ENCODE measurements around the gene ADI1.

The ADI1 gene

GRCh38 chr2:3472296-3472695, 47.0 kb downstream of the ADI1 start:
- H2AFZ ChIP-seq (ENCODE audit: low read length) = no peak overlapping the region

GRCh38 chr2:3470856-3471737, 48.2 kb downstream of the ADI1 start:
- no peaks in the 10 kb centered on the region for H4K20me1 ChIP-seq (ENCODE audit: insufficient read depth, low read length)
- H3K9ac ChIP-seq (ENCODE audit: low read length) = no peak overlapping the region
- no peaks in the 10 kb centered on the region for H3K27me3 ChIP-seq (replicated peaks; ENCODE audit: insufficient read depth, low read length)
- no peak overlapping the region for H3K27ac ChIP-seq (ENCODE audit: low read length)
- no peak overlapping the region for H3K4me3 ChIP-seq (ENCODE audit: low read length)
- H3K4me1 ChIP-seq (ENCODE audit: low read length) = no peaks in the 10 kb centered on the region
- DNase-seq = no peak
- H3K4me2 ChIP-seq (ENCODE audit: low read depth, low read length) = no peak overlapping the region
- H3K9me2 ChIP-seq (replicated peaks; ENCODE audit: insufficient read depth, low read length) = no peaks in the 10 kb centered on the region
- H3K36me3 ChIP-seq (replicated peaks; ENCODE audit: insufficient read depth, low read length) = no peaks in the 10 kb centered on the region
- H3K79me2 ChIP-seq (ENCODE audit: low read length) = no peaks in the 10 kb centered on the region
- TF ChIP-seq EZH2 (optimal IDR thresholded peaks at IDR 0.05; ENCODE audit: low read depth, low read length) (no peak), EZH2phosphoT487 (IDR thresholded peaks at IDR 0.05; ENCODE audit: low read length) (no peak), CTCF (IDR thresholded peaks at IDR 0.05; ENCODE audit: low read length) (no peak)
- no peak overlapping the region for H2AFZ ChIP-seq (ENCODE audit: low read length)
- no peaks in the 10 kb centered on the region for H3K9me3 ChIP-seq (replicated peaks; ENCODE audit: insufficient read depth, low read length)
- no peaks in the 10 kb centered on the region for H3F3A ChIP-seq (ENCODE audit: insufficient read depth, low read length)

More at GRCh38 chr2:3472296-3472695, 47.0 kb downstream of the ADI1 start:
- Histone ChIP-seq H3K27ac (ENCODE audit: low read length) (no peak overlapping the region), H3F3A (ENCODE audit: insufficient read depth, low read length) (no peaks in the 10 kb centered on the region), H3K9ac (ENCODE audit: low read length) (no peak overlapping the region), H4K20me1 (ENCODE audit: insufficient read depth, low read length) (no peaks in the 10 kb centered on the region), H3K4me2 (ENCODE audit: low read depth, low read length) (no peak overlapping the region), H3K36me3 (replicated peaks; ENCODE audit: insufficient read depth, low read length) (no peaks in the 10 kb centered on the region), H3K9me3 (replicated peaks; ENCODE audit: insufficient read depth, low read length) (no peaks in the 10 kb centered on the region), H3K79me2 (ENCODE audit: low read length) (no peaks in the 10 kb centered on the region), H3K4me1 (ENCODE audit: low read length) (no peaks in the 10 kb centered on the region), H3K4me3 (ENCODE audit: low read length) (no peak overlapping the region), H3K9me2 (replicated peaks; ENCODE audit: insufficient read depth, low read length) (no peaks in the 10 kb centered on the region), H3K27me3 (replicated peaks; ENCODE audit: insufficient read depth, low read length) (no peaks in the 10 kb centered on the region)
- no peak for DNase-seq
- TF ChIP-seq CTCF (IDR thresholded peaks at IDR 0.05; ENCODE audit: low read length) (no peak), EZH2phosphoT487 (IDR thresholded peaks at IDR 0.05; ENCODE audit: low read length) (no peak), EZH2 (optimal IDR thresholded peaks at IDR 0.05; ENCODE audit: low read depth, low read length) (no peak)

- TF ChIP-seq EZH2phosphoT487 (IDR thresholded peaks at IDR 0.05; ENCODE audit: low read length) (no peak), CTCF (IDR thresholded peaks at IDR 0.05; ENCODE audit: low read length) (no peak), EZH2 (optimal IDR thresholded peaks at IDR 0.05; ENCODE audit: low read depth, low read length) (no peak)
- no peaks in the 10 kb centered on the region for H3F3A ChIP-seq (ENCODE audit: insufficient read depth, low read length)
- no peaks in the 10 kb centered on the region for H3K36me3 ChIP-seq (replicated peaks; ENCODE audit: insufficient read depth, low read length)
- no peak overlapping the region for H2AFZ ChIP-seq (ENCODE audit: low read length)
- H3K4me2 ChIP-seq (ENCODE audit: low read depth, low read length) = no peak overlapping the region
- H3K79me2 ChIP-seq (ENCODE audit: low read length) = no peaks in the 10 kb centered on the region
- H3K9me3 ChIP-seq (replicated peaks; ENCODE audit: insufficient read depth, low read length) = no peaks in the 10 kb centered on the region
- no peak overlapping the region for H3K4me3 ChIP-seq (ENCODE audit: low read length)
- no peak for DNase-seq
- no peaks in the 10 kb centered on the region for H3K27me3 ChIP-seq (replicated peaks; ENCODE audit: insufficient read depth, low read length)
- no peaks in the 10 kb centered on the region for H4K20me1 ChIP-seq (ENCODE audit: insufficient read depth, low read length)
- no peaks in the 10 kb centered on the region for H3K9me2 ChIP-seq (replicated peaks; ENCODE audit: insufficient read depth, low read length)
- H3K4me1 ChIP-seq (ENCODE audit: low read length) = no peaks in the 10 kb centered on the region
- no peak overlapping the region for H3K27ac ChIP-seq (ENCODE audit: low read length)
- no peak overlapping the region for H3K9ac ChIP-seq (ENCODE audit: low read length)
Measured at GRCh38 chr2:3470166-3470651, 49.1 kb downstream of the ADI1 start.

All from MM.1S (cell line).